Amniotic epithelial cell (primary cell): ENCODE results near the gene CRELD1.
A peak's percentile ranks its signal among the peaks of the same experiment; 100 is the strongest.
"Not testable (repeated sequence)": the region's sequence is repeated elsewhere in the genome, so short reads cannot be mapped to it uniquely, and the experiment has no call there.

Experiments
- DNase-seq: peaks from one replicate; pipeline ENCODE4 v3.0.0-alpha.2; 2010; ENCODE audit warnings: low read depth

Gene CRELD1, protein sequence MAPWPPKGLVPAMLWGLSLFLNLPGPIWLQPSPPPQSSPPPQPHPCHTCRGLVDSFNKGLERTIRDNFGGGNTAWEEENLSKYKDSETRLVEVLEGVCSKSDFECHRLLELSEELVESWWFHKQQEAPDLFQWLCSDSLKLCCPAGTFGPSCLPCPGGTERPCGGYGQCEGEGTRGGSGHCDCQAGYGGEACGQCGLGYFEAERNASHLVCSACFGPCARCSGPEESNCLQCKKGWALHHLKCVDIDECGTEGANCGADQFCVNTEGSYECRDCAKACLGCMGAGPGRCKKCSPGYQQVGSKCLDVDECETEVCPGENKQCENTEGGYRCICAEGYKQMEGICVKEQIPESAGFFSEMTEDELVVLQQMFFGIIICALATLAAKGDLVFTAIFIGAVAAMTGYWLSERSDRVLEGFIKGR

DNA sequence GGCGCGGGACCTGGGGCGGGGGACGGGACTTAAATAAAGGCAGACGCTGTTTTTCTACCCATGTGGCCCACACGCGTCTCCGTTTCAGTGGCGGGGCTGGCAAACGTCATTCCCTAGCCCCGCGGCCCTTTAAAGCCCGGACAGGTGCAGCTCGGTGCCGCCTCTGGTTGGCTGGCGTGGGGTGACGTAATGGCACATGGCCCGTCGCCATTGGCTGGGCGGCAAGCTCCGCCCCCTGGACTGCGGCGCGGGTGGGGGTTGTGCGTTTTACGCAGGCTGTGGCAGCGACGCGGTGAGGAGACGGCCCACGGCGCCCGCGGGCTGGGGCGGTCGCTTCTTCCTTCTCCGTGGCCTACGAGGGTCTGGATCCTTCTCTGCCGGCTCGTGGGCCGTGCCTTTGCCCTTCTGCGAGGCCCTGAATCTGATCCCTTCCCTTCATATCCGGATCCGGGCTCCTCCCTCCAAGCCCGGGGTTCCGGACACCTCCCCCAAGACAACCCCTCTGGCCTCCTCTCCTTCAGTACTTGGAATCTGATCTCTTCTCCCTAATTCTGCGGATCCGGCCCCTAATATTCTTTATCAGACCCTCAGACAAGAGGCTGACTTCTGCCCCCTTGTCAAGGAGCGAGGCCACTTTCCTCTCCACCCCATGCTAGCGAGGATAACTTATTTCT lies at the start of gene CRELD1:
CRELD1 (plus strand) TSS at position 274 of the 674 bp plus-strand sequence. CDS start 605 bp downstream, outside the sequence.
- peak; percentile 90 for DNase-seq

DNA sequence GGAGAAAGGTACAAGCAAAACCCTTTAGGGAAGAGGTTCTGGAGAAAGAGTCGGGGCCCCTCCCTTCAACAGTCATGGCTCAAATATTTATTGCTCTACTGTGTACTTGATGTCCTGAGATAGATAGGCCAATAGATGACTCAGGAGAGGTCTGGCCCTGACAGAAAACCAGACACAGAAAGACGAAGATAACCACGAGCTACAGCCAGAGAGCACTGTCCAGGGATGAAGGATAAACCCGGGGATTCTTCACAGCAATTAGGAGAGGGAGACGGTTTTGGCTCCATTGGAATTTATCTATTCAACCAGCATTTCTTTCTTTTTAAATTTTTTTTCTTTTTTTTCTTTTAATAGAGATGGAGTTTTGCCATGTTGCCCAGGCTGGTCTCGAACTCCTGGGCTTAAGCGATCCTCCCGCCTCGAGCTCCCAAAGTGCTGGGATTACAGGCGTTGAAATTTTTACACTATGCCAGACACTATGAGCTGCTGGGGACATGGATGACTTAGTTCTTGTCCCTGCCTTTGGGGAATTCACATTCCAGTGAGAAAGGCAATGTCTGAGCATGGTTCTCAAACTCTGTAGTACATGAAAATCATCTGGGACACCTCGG lies 49.0 kb upstream of the CRELD1 start:
- DNase-seq: peak; percentile 95

DNA sequence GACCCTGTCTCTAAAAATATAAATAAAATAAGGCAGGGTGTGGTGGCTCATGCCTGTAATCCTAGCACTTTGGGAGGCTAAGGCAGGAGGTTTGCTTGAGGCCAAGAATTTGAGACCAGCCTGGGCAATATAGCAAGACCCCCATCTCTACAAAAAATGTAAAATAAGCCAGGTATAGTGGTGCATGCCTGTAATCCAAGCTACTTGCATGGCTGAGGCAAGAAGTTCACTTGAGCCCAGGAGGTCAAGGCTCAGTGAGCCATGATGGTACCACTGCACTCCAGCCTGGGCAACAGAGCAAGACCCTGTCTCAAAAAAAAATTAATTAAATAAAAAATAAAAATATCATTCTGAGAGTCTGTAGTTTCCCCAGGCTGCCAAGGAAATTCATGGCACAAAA lies 47.3 kb upstream of the CRELD1 start:
- no peak for DNase-seq

DNA sequence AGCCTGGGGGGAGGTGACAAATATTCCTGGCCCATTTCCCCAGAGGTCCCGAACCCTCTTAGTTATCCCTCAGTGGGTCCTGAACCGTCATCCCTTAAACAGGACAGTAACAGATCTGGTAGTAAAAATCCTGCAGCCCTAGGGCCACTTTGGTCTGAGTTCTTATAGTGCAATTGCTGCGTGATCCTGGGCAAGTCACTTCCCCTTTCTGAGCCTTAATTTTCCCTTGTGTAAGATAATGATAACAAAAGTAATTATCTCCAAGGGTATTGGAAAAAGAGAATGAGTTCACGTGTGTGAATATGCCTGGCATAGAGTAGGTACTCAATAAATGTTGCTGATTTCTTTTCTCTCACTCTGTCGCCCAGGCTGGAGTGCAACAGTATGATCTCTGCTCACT lies 46.2 kb upstream of the CRELD1 start:
- no peak for DNase-seq

DNA sequence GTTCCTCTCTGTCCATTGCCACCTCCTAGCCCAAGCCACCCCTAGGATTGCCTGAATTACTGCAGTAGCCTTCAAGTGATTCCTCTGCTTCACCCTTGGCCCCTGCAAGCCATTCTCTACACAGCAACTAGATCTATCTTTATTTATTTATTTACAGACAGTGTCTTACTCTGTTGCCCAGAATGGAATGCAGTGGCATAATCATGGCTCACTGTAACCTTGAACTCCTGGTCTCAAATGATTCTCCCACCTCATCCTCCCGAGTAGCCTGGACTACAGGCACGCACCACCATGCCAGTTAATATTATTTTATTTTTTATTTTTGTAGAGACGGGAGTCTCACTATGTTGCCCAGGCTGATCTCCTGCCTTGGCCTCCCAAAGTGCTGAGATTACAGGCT lies 45.1 kb upstream of the CRELD1 start:
- no peak for DNase-seq

DNA sequence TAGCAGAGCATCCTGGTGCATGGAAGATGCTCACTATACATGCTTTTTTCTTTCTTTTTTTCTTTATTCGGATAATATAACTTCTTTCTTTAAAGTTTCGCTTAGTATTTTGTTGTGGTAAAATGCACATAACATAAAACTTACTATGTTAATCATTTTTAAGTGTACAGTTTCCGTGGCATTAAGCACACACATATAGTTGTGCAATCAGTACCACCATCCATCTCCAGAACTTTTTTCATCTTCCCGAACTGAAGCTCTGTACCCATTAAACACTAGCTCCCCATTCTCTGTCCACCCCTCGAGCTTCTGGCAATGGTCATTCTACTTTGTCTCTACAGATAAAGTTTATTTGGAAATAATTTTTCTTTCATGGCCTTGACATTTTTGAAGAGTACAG lies 44.2 kb upstream of the CRELD1 start:
- DNase-seq: peak; percentile 29

DNA sequence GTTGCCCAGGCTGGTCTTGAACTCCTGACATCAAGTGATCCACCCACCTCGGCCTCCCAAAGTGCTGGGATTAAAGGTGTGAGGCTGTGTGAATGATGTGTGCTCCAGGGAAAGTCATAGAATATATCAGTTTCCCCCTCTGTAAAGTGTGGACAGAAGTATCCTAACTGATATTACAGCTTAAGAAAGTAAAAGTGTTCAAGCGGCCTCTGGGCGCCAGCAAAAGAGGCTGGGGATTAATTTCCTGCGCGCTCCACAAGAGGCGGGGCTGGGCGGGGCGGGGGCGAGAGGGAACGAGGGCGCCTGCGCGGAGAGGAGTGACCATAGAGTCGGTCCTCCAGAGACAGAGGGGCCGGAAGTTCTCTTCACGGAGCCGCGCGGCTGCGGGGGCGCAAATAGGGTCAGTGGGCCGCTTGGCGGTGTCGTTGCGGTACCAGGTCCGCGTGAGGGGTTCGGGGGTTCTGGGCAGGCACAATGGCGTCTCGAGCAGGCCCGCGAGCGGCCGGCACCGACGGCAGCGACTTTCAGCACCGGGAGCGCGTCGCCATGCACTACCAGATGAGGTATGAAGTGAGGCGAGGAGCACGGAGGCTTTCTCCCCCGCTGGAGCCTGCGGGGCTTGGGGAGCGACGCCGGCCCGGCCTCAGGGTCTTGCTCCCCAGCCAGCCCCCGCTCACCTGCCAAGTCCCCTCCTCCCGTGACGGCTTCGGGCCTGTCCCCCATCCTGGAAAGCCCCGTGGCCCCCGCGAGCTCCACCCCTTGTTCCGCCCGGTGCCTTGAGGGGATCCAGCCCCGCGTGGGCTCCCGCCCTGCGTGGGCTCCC lies 43.2 kb upstream of the CRELD1 start, which contains the start of gene JAGN1:
JAGN1 (plus strand) TSS at position 362 of the 823 bp plus-strand sequence; CDS start at position 475, 113 bp downstream.
- peak; percentile 81 for DNase-seq

DNA sequence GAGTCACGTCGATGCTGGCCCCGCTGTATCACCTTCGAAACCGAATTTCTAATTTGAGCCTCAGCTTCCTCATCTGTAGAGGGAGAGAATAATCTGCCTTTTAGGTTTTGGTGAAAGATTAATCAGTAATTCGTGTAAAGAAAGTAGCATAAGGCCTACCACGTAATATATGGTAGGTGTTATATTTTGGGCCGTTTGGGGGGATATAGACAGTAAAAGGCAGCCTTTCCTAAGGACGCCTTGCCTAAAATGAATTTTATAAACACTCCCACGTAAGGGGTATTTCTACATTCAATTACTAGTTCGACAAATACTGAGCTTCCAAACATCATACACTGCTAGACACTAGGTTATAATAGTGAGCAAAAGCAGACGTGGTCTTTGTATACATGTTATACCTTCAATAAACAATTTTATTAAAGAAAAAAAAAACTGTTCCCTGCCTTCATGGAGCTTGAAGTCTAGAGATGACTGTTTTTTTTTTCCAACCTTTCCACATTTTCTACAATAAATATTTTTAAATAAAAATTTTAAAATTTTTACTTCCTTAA lies 42.5 kb upstream of the CRELD1 start:
- DNase-seq: no peak

DNA sequence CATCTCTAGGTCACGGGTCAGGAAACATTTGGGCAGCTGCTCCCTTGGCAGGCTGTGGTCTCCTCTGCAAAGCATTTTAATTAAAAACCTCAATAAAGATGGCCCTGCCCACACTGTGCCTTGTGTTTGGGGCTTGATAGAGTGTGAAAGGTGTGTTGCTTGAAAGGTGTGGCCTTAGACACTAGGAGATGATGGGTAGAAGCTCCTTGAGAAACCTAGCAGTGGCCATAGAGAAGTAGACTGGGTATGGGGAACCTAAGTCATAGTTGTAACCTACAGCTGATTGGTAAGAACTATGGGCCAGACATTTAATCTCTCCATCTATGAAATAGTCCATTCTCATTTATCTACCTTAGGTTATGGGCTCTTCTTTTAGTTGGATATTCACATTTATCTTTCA lies 39.9 kb upstream of the CRELD1 start:
- DNase-seq: no peak

DNA sequence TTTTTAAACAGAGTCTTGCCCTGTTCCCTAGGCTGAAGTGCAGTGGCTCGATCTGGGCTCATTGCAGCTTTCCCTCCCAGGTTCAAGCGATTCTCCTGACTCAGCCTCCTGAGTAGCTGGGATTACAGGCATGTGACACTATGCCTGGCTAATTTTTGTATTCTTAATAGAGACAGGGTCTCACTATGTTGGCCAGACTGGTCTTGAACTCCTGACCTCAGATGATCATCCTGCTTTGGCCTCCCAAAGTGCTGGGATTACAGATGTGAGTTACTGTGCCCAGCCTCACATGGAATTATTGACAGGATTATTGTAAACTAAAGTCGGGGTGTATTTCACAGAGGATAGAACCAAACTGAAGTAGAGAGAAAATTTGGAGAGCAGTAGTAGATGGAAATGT lies 37.9 kb upstream of the CRELD1 start:
- DNase-seq: not testable (repeated sequence)

DNA sequence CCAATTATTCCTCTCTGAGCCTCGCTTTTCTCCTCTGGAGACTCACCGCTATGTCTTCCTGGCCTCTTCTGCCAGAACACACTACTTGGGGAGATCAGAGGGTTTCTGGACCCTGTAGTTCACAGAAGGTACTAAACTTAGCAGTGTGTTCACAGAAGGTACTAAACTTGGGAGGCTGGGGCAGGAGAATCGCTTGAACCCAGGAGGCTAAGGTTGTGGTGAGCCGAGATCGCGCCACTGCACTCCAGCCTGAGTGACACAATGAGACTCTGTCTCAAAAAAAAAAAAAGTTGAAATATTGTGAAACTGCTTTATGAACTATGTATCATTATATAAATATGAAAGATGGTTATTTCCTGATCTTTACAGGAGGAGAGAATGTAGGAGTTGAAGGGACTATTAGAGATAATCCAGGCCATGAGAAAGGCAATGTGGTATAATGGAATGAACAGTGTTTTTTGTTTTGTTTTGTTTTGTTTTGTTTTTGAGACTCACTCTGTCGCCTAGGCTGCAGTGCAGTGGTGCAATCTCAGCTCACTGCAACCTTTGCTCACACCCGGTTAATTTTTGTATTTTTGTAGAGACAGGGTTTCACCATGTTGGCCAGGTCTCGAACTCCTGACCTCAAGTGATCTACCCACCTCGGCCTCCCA lies 36.8 kb upstream of the CRELD1 start:
- DNase-seq: peak; percentile 78

DNA sequence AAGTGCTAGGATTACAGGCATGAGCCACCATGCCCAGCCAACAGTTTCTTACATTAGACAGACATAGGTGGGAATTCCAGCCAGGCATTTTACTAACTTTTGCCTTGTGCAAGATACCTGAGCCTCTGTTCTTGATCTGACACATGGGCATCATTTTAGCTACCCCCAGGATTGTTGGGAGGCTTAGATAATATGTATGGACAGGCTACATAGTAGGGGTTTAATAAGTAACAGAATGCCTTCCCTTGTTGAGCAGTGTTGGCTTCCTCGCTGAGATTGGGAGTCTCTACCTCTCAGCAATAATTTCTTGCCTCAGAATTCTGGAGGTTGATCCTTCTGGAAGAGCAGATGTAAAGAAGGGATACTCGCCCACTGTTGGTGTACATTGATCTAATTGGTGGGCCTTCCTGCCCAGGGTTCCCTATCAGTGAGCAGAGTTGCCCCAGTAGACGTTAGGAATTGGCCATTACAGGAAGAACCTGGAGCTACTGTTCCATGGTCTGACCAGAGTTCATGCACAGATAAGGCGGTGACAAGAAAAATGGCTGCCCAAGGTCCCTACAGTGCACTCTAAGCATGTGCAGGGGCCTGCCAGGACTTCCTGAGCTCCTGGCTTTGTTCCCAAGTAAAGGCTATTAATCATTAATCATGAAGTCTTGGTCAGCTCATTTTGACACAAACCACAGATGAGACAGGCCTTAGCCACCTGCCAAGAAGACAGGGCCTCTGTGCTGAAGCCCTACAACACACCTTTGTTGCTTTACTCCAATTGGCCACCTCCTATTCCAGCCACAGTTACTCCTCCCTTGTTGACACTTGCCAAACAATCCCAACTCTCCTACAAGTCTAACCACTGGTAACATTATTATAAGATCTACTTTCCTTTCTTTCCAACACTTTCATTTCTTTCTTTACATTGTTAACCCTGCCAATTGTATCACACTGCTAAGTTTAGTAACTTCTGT lies 35.9 kb upstream of the CRELD1 start:
- DNase-seq: peak; percentile 74

DNA sequence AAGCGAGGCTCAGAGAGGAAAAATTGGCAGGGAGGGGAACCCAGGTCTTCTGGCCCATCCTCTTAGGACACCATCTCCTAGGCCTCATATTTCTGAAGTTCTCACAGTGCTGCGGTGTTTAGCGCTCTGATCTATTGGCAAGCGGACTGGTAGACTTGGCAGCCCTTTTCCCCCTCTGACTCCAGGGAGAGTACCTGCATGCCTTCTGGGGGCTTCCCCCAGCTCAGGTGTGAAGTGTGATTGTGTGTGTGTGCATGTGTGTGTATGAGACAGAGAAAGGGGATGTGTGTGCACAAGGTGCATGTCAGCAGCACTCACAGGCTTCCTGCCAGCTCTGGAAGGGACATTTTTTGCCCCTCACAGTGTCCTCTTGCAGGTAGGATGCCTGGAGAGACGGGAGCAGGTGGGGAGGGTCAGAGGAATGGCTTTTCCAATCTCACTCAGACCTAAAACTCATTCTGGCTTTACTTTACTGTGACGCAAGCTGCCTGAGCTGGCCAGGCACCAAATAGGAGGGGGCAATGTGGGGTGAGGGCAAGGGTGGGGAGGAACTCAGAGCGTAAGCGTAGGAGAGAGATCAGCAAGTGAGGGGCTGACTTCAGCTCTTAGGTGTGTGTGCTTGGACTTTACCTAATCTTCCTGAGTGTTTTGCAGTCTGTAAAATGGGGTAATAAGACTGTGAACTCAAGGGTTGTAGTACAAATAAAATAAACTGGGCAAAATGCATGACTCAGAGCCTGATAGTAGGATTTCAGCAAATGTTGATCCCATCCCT lies 35.0 kb upstream of the CRELD1 start:
- DNase-seq: peak; percentile 37

DNA sequence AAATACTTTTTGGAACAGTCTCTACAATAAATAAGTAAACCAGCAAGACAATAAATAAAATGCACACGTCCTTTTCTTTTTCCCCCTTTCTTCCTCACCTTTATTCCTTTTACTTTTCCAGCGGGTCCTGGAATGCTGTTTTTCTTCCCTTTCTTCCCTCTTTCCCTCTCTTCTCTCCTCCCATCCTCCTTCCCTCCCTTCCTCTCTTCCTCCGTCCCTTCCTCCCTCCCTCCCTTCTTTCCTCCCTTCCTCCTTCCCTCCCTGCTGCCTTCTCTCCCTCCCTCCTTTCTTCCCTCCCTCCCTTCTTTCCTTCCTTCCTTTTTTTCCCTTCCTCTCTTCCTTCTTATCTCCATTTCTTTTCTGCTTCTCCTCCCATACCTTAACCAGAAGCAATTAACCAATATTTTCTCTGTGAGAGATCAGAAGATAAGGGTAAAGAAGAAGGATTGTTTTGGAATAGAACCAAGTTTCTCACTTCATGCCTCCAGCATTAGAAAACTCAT lies 34.3 kb upstream of the CRELD1 start:
- no peak for DNase-seq

DNA sequence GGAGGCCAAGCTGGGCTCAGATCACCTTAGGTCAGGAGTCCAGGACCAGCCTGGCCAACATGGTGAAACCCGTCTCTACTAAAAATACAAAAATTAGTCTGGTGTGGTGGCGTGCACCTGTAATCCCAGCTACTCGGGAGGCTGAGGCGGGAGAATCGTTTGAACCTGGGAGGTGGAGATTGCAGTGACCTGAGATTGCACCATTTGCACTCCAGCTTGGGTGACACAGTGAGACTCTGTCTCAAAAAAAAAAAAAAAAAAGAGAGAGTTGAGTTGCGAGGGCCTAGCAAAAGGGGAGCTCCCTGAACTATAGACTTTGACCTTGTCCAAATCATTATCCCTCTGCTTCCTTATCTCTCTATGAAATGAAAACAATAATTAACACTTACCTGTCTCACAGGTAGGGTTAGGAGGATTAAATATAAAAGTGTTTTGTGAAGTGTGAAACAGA lies 32.6 kb upstream of the CRELD1 start:
- DNase-seq: not testable (repeated sequence)

DNA sequence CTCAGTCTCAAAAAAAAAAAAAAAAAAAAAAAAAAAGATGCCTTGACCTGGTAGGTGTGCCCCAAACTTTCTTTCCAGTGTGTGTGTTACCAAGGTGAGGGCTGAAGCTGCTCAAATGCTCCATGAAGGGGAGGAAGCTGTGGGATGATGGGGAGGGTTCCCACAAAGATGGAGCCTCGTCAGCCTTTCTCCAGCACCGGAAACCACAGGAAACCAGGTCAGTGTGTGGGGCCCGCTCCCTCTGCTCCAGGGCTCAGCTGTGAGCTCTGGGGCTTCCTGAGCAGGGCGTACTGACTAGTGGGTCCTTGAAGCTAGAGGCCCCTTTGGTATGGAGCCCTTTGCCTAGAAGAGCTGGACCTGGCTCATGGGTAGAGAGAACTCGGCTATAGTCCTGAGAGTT lies 31.7 kb upstream of the CRELD1 start:
- peak; percentile 51 for DNase-seq

DNA sequence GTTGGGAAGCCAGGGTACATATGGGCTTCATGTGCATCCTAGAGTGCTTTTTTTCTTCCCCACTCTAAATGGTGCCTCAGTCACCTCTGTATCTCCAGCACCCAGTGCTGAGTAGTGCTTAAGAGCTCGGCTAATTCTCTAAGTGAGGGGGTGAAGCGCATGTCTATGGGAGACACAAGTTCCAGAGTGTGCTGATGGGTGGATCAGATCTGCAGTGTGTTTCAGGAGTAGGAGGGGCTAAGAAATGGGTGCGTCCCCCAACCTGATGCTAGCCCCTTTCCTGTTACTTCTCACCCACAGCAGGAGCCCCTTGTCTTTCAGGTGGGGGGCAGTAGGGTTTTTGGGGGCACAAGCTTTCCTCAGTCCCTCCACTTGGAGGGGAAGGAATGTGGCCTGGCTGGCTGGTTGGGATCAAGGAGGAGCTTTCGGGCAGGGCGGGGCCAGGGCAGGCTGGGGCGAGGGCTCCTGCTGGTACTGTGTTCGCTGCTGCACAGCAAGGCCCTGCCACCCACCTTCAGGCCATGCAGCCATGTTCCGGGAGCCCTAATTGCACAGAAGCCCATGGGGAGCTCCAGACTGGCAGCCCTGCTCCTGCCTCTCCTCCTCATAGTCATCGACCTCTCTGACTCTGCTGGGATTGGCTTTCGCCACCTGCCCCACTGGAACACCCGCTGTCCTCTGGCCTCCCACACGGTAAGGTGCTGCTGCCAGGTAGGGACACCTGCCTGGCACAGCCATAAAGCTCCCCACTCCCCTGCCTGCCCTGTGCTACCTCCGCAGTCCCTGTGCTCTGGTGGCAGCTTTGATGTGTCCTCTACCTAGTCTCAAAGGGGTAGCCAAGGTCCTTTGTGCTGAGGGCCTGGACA lies 31.0 kb upstream of the CRELD1 start, which contains the start of gene IL17RE:
IL17RE (plus strand) TSS at position 477 of the 866 bp plus-strand sequence; CDS start at position 562, 85 bp downstream.
- DNase-seq: no peak

DNA sequence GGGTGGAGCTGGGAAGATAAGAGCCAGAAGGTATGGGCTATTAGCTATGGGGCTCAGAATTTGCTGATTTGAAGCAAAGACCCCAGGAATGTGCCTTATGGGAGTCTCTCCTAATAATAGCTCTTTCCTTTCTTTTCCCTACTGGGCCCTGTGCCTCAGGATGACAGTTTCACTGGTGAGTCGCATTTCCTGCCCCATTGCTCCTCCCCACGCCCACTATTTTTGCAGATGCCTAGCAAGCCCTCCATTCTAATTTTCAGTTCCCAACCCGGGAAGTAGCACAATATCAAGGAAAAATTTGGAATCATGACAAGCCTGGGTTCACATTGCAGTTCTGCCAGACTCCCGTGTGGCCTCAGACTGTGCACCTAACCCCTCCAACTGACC lies 30.4 kb upstream of the CRELD1 start:
- DNase-seq: no peak
